ENCODE results near the gene E2F3. TPM values are rescaled to one million over a fixed set of nuclear protein-coding genes. Genes with fewer than 3 reads are reported as not detected.

The E2F3 gene
- total RNA-seq, 1 donor = 6.2 TPM

DNA sequence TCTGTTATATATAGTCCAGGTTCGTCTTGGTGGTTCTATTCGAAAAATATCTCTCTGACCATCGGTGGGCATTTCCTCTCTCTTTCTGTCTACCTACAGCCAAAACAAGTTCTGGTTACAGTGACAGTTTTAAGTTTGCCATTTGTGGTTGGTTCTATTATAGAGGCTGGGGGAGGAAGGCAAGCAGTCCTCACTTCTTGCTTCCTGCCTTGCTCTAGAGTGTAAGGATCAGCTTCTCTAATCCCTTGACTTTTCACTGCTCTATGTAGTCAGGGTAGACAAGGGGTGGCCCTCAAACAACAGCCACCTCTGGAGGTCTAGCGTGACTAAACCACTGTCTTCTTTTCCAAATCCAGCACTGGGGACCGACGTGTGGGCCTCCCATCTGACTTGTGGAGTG, 16.1 kb downstream of the E2F3 start:
- H2AFZ ChIP-seq (ENCODE audit: low read length) = no peak overlapping the region
- H3K4me3 ChIP-seq (ENCODE audit: insufficient read depth, low read length) = no peak overlapping the region
- no peak for DNase-seq (ENCODE audit: insufficient read length, low spot score, missing footprints)
- peaks cover 98% of the 10 kb centered on the region for H3K79me2 ChIP-seq (ENCODE audit: insufficient read depth, low read length)
- H3K36me3 ChIP-seq (ENCODE audit: insufficient read depth, low read length) = peaks cover 6% of the 10 kb centered on the region
- H3K27ac ChIP-seq (ENCODE audit: low read depth, low read length) = no peak overlapping the region
- H3K4me2 ChIP-seq (ENCODE audit: insufficient read depth, low read length) = no peak overlapping the region
- no peaks in the 10 kb centered on the region for H3K27me3 ChIP-seq (ENCODE audit: insufficient read depth, low read length)
- H3K9me3 ChIP-seq (ENCODE audit: low read depth, low read length) = no peaks in the 10 kb centered on the region
- TF ChIP-seq, protein P1, sequence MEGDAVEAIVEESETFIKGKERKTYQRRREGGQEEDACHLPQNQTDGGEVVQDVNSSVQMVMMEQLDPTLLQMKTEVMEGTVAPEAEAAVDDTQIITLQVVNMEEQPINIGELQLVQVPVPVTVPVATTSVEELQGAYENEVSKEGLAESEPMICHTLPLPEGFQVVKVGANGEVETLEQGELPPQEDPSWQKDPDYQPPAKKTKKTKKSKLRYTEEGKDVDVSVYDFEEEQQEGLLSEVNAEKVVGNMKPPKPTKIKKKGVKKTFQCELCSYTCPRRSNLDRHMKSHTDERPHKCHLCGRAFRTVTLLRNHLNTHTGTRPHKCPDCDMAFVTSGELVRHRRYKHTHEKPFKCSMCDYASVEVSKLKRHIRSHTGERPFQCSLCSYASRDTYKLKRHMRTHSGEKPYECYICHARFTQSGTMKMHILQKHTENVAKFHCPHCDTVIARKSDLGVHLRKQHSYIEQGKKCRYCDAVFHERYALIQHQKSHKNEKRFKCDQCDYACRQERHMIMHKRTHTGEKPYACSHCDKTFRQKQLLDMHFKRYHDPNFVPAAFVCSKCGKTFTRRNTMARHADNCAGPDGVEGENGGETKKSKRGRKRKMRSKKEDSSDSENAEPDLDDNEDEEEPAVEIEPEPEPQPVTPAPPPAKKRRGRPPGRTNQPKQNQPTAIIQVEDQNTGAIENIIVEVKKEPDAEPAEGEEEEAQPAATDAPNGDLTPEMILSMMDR (IDR thresholded peaks at IDR 0.05; ENCODE audit: extremely low read depth, low read depth, low read length) = no peak
- H3K4me1 ChIP-seq (ENCODE audit: insufficient read depth, low read length) = peaks cover 6% of the 10 kb centered on the region
- H4K20me1 ChIP-seq (ENCODE audit: insufficient read depth, low read length) = peaks cover 69% of the 10 kb centered on the region

DNA sequence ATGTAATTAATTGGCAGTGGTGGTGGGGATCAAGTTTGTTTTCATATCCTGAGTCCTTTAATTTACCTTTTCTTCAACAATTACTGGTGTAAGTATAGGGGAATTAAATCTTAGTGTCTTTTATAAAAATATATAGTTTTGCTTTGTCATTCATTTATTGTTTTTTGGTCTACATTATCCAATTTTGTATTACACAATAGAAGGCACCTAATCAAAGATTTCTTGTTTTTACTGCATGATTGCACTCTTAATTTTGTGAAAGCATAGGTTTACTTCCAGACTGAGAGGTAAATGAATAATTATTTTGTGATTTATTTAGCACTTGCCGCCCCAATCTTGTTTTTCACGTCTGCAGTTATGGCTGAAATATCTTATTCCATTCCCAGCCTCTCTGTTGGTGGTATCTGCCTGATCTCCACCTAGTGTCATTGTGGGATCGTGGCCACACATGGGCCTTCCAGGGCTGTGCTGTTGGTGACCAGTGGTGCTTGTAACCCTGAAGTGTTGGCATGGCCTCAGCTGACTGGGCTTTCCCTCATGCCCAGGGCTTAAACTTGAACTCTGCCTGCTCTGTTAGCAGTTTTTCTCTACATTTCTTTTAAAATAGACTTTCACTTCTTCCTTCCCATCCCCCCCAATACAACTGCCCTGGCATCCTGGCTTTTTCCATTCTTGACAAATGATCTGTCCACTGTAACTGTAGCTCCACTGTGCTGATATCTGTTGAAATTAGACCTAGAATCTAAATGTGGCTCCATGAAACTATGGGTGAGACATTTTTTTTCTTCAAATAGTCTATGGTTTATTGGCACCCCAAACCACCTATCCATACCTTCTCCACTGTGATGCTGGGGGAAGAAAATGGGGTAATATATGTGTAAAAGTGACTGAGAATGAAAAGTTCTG, 24.8 kb downstream of the E2F3 start:
- peaks cover 5% of the 10 kb centered on the region for H3K36me3 ChIP-seq (ENCODE audit: insufficient read depth, low read length)
- H3K4me1 ChIP-seq (ENCODE audit: insufficient read depth, low read length) = peaks cover 14% of the 10 kb centered on the region
- H3K79me2 ChIP-seq (ENCODE audit: insufficient read depth, low read length) = peaks cover 94% of the 10 kb centered on the region
- no peak for DNase-seq (ENCODE audit: insufficient read length, low spot score, missing footprints)
- no peak overlapping the region for H3K4me3 ChIP-seq (ENCODE audit: insufficient read depth, low read length)
- TF ChIP-seq, protein P1 (IDR thresholded peaks at IDR 0.05; ENCODE audit: extremely low read depth, low read depth, low read length) = no peak
- H3K4me2 ChIP-seq (ENCODE audit: insufficient read depth, low read length) = no peak overlapping the region
- H3K27me3 ChIP-seq (ENCODE audit: insufficient read depth, low read length) = no peaks in the 10 kb centered on the region
- no peak overlapping the region for H3K27ac ChIP-seq (ENCODE audit: low read depth, low read length)
- H3K9me3 ChIP-seq (ENCODE audit: low read depth, low read length) = no peaks in the 10 kb centered on the region
- no peak overlapping the region for H2AFZ ChIP-seq (ENCODE audit: low read length)
- peaks cover 54% of the 10 kb centered on the region for H4K20me1 ChIP-seq (ENCODE audit: insufficient read depth, low read length)

DNA sequence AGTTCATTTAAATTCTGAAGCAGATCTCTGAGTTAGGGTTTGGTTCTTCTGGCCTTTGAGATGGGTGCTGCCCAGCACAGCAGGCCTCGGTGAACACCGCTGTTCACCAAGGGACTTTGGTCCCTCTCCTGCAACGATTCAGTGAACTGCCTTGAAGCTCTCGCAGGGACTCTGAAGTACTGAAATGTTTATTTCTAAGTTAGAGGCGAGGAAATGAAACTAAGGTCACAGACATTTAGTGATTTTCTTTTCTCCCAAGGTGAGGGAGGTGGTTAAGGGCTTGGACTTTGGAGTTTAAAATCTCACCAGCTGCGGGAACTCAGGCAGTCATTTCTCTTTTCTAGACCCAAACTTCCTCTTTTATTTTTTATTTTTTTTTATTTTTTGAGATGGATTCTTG, 26.2 kb downstream of the E2F3 start:
- Histone ChIP-seq H3K4me2 (ENCODE audit: insufficient read depth, low read length) (no peak overlapping the region), H3K27me3 (ENCODE audit: insufficient read depth, low read length) (no peaks in the 10 kb centered on the region), H3K9me3 (ENCODE audit: low read depth, low read length) (no peaks in the 10 kb centered on the region), H3K4me1 (ENCODE audit: insufficient read depth, low read length) (peaks cover 14% of the 10 kb centered on the region), H4K20me1 (ENCODE audit: insufficient read depth, low read length) (peaks cover 62% of the 10 kb centered on the region), H2AFZ (ENCODE audit: low read length) (no peak overlapping the region), H3K36me3 (ENCODE audit: insufficient read depth, low read length) (peaks cover 10% of the 10 kb centered on the region), H3K79me2 (ENCODE audit: insufficient read depth, low read length) (peaks cover 94% of the 10 kb centered on the region), H3K27ac (ENCODE audit: low read depth, low read length) (no peak overlapping the region), H3K4me3 (ENCODE audit: insufficient read depth, low read length) (no peak overlapping the region)
- DNase-seq (ENCODE audit: insufficient read length, low spot score, missing footprints) = no peak
- TF ChIP-seq, protein P1 (IDR thresholded peaks at IDR 0.05; ENCODE audit: extremely low read depth, low read depth, low read length) = no peak

DNA sequence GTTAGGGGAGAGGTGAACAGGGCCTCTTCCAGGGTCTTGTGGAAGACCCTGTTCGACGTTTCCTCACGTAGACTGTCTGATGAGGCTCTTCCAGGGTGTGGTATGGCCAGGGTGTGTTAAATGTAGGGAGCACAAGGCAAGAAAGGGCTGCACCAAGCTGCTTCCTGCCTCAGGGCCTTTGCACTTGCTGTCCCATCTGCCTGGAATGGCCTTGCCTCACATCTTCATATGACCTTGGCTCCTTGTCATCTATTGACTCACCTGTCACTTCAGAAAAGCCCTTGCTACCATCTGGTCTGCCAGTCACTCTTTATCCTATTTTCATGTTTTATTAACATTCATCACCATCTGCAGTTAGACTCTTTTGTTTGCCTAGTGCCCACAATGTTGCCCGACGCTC, 31.0 kb downstream of the E2F3 start:
- H3K27me3 ChIP-seq (ENCODE audit: insufficient read depth, low read length) = no peaks in the 10 kb centered on the region
- peaks cover 90% of the 10 kb centered on the region for H3K79me2 ChIP-seq (ENCODE audit: insufficient read depth, low read length)
- TF ChIP-seq, protein P1 (IDR thresholded peaks at IDR 0.05; ENCODE audit: extremely low read depth, low read depth, low read length) = no peak
- no peak overlapping the region for H3K4me3 ChIP-seq (ENCODE audit: insufficient read depth, low read length)
- no peak overlapping the region for H3K4me2 ChIP-seq (ENCODE audit: insufficient read depth, low read length)
- H2AFZ ChIP-seq (ENCODE audit: low read length) = no peak overlapping the region
- peaks cover 9% of the 10 kb centered on the region for H3K4me1 ChIP-seq (ENCODE audit: insufficient read depth, low read length)
- peaks cover 53% of the 10 kb centered on the region for H4K20me1 ChIP-seq (ENCODE audit: insufficient read depth, low read length)
- H3K27ac ChIP-seq (ENCODE audit: low read depth, low read length) = no peak overlapping the region
- peaks cover 10% of the 10 kb centered on the region for H3K36me3 ChIP-seq (ENCODE audit: insufficient read depth, low read length)
- no peak for DNase-seq (ENCODE audit: insufficient read length, low spot score, missing footprints)
- no peaks in the 10 kb centered on the region for H3K9me3 ChIP-seq (ENCODE audit: low read depth, low read length)

All from osteoblast (primary cell).